GM19468 (cell line): ENCODE data around the gene NSMCE4A.
A peak's percentile ranks its signal among the peaks of the same experiment; 100 is the strongest.
"Not testable (repeated sequence)": the region's sequence is repeated elsewhere in the genome, so short reads cannot be mapped to it uniquely, and the experiment has no call there.

Experiments
- ATAC-seq: cut with Tn5 transposase; IDR thresholded peaks from one replicate; pipeline ENCODE4 v1.9.1; 2021; ENCODE audit warnings: mild to moderate bottlenecking, moderate library complexity, moderate number of reproducible peaks; ENCODE audit not compliant: unreplicated experiment; ENCODE audit errors: extremely low read depth

NSMCE4A gene

GRCh38 chr10:121942749-121943416, 32.1 kb downstream of the NSMCE4A start:
- no peak for ATAC-seq

- ATAC-seq = no peak
Measured at GRCh38 chr10:121941532-121941931, 33.5 kb downstream of the NSMCE4A start.

- no peak for ATAC-seq
Measured at GRCh38 chr10:121936295-121936694, 38.7 kb downstream of the NSMCE4A start.

- ATAC-seq = no peak
Measured at GRCh38 chr10:121935702-121936101, 39.3 kb downstream of the NSMCE4A start.

GRCh38 chr10:121930268-121931085, 44.5 kb downstream of the NSMCE4A start:
- not testable (repeated sequence) for ATAC-seq

- not testable (repeated sequence) for ATAC-seq
Measured at GRCh38 chr10:121929585-121930267, 45.3 kb downstream of the NSMCE4A start.

- no peak for ATAC-seq
Measured at GRCh38 chr10:121928528-121928884, 46.5 kb downstream of the NSMCE4A start.

GRCh38 chr10:121927841-121928527, 47.0 kb downstream of the NSMCE4A start, which contains the start of gene ATE1:
Gene ATE1, minus strand, starts transcription at chr10:121928031. Its CDS starts 82 bp downstream, at chr10:121927949.
- ATAC-seq = peak; percentile 54

- peak; percentile 13 for ATAC-seq
Measured at GRCh38 chr10:121927318-121927840, 47.6 kb downstream of the NSMCE4A start.

GRCh38 chr10:121926671-121927317, 48.2 kb downstream of the NSMCE4A start:
- ATAC-seq = no peak

- no peak for ATAC-seq
Measured at GRCh38 chr10:121926157-121926556, 48.9 kb downstream of the NSMCE4A start.

- ATAC-seq = no peak
Measured at GRCh38 chr10:121921238-121921931, 53.6 kb downstream of the NSMCE4A start.

GRCh38 chr10:121919666-121920065, 55.4 kb downstream of the NSMCE4A start:
- ATAC-seq = no peak

- ATAC-seq = not testable (repeated sequence)
Measured at GRCh38 chr10:121918800-121919199, 56.2 kb downstream of the NSMCE4A start.

- no peak for ATAC-seq
Measured at GRCh38 chr10:121914661-121915060, 60.4 kb downstream of the NSMCE4A start.

- no peak for ATAC-seq
Measured at GRCh38 chr10:121911421-121911697, 63.7 kb downstream of the NSMCE4A start.

- no peak for ATAC-seq
Measured at GRCh38 chr10:121910673-121911420, 64.2 kb downstream of the NSMCE4A start.
